ENCODE results near the gene ABCB11.

Gene ABCB11

DNA sequence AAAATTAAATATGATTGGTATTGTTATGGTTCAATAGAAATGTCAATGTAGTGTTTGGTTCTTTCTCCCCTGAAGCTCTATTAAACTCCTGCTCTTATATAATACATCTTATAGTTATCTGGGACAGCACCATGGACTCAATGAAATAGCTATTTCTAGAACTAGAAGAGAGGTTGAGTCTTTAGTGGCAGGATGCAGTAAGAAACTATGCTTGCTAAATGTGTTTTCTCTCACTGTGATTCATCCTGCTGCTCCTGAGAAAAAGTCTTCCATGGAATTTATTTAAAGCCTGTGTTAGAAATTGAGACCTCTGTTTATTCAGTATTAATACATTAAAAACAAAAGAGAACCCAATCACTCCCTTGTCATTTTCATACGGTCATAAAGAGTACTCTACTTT lies 68.5 kb downstream of the ABCB11 start:
- no peak for TF ChIP-seq CTCF (conservative IDR thresholded peaks at IDR 0.05; ENCODE audit: low read depth, low read length)
- H3K27me3 ChIP-seq (ENCODE audit: insufficient read depth, low read depth): no peaks in the 10 kb centered on the region
- H3K4me1 ChIP-seq (ENCODE audit: low read depth, poor library complexity, severe bottlenecking): no peaks in the 10 kb centered on the region
- no peak overlapping the region for H3K27ac ChIP-seq
- H3K79me2 ChIP-seq (ENCODE audit: insufficient read depth, low read depth): no peaks in the 10 kb centered on the region
- no peak overlapping the region for H3K4me2 ChIP-seq
- H2AFZ ChIP-seq (ENCODE audit: low read depth): no peak overlapping the region
- H3K9ac ChIP-seq: no peak overlapping the region
- H4K20me1 ChIP-seq (ENCODE audit: insufficient read depth): no peaks in the 10 kb centered on the region
- no peaks in the 10 kb centered on the region for H3K36me3 ChIP-seq (ENCODE audit: insufficient read depth)
- H3K4me3 ChIP-seq (IDR thresholded peaks at IDR 0.05; ENCODE audit: insufficient read depth, low read depth, low read length): no peak overlapping the region

GRCh38 chr2:168961450-168962229 lies 69.5 kb downstream of the ABCB11 start:
- Histone ChIP-seq H4K20me1 (ENCODE audit: insufficient read depth) (no peaks in the 10 kb centered on the region), H3K4me1 (ENCODE audit: low read depth, poor library complexity, severe bottlenecking) (no peaks in the 10 kb centered on the region), H3K36me3 (ENCODE audit: insufficient read depth) (no peaks in the 10 kb centered on the region), H3K27me3 (ENCODE audit: insufficient read depth, low read depth) (no peaks in the 10 kb centered on the region), H2AFZ (ENCODE audit: low read depth) (0 out of 2 replicates have a peak overlapping the region, but pooled peaks have one; percentile 7), H3K4me3 (IDR thresholded peaks at IDR 0.05; ENCODE audit: insufficient read depth, low read depth, low read length) (no peak overlapping the region), H3K27ac (no peak overlapping the region), H3K4me2 (no peak overlapping the region), H3K79me2 (ENCODE audit: insufficient read depth, low read depth) (no peaks in the 10 kb centered on the region), H3K9ac (no peak overlapping the region)
- peak; percentile 79 for TF ChIP-seq CTCF (conservative IDR thresholded peaks at IDR 0.05; ENCODE audit: low read depth, low read length)

DNA sequence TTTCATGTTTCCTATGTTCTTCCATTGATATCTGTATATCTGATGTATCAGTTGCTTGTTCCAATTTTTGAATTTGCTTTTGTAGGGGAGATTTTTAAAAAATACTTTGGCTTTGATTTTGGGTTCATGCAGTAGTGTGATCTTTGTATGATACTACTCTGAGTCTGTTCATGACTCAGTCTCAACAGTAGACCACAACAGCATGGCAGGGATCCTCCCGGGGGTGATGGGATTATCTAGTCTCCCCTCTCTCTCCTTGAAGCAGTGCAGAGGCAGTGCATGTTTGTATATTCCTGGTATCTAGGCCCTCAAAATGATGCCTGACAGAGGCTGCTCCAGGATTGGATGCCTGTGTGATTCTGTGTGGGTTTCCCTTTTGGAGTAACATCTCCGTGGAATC lies 74.7 kb downstream of the ABCB11 start:
- Histone ChIP-seq H3K27me3 (ENCODE audit: insufficient read depth, low read depth) (no peaks in the 10 kb centered on the region), H3K79me2 (ENCODE audit: insufficient read depth, low read depth) (no peaks in the 10 kb centered on the region), H3K4me1 (ENCODE audit: low read depth, poor library complexity, severe bottlenecking) (no peaks in the 10 kb centered on the region), H3K36me3 (ENCODE audit: insufficient read depth) (no peaks in the 10 kb centered on the region), H4K20me1 (ENCODE audit: insufficient read depth) (no peaks in the 10 kb centered on the region), H3K27ac (no peak overlapping the region), H3K4me3 (IDR thresholded peaks at IDR 0.05; ENCODE audit: insufficient read depth, low read depth, low read length) (no peak overlapping the region), H2AFZ (ENCODE audit: low read depth) (no peak overlapping the region), H3K9ac (no peak overlapping the region), H3K4me2 (no peak overlapping the region)
- no peak for TF ChIP-seq CTCF (conservative IDR thresholded peaks at IDR 0.05; ENCODE audit: low read depth, low read length)

DNA sequence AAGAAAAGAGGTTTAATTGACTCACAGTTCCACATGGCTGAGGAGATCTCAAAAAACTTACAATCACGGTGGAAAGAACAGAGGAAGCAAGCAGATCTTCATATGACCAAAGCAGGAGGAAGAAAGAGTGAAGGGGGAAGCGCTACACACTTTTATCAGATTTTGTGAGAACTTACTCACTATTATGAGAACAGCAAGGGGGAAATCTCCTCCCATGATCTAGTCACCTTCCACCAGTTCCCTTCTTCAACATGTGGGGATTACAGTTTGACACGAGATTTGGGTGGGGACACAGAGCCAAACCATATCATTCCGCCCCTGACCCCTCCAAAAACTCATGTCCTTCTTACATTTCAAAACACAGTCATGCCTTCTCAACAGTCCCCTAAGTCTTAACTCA lies 75.8 kb downstream of the ABCB11 start:
- H3K27me3 ChIP-seq (ENCODE audit: insufficient read depth, low read depth): no peaks in the 10 kb centered on the region
- no peaks in the 10 kb centered on the region for H4K20me1 ChIP-seq (ENCODE audit: insufficient read depth)
- no peaks in the 10 kb centered on the region for H3K79me2 ChIP-seq (ENCODE audit: insufficient read depth, low read depth)
- H3K36me3 ChIP-seq (ENCODE audit: insufficient read depth): no peaks in the 10 kb centered on the region
- no peak for TF ChIP-seq CTCF (conservative IDR thresholded peaks at IDR 0.05; ENCODE audit: low read depth, low read length)
- no peak overlapping the region for H2AFZ ChIP-seq (ENCODE audit: low read depth)
- no peak overlapping the region for H3K9ac ChIP-seq
- H3K4me3 ChIP-seq (IDR thresholded peaks at IDR 0.05; ENCODE audit: insufficient read depth, low read depth, low read length): no peak overlapping the region
- no peak overlapping the region for H3K27ac ChIP-seq
- no peaks in the 10 kb centered on the region for H3K4me1 ChIP-seq (ENCODE audit: low read depth, poor library complexity, severe bottlenecking)
- no peak overlapping the region for H3K4me2 ChIP-seq

Data from KMS-11 (cell line).